Activated CD4-positive, alpha-beta T cell treated with anti-CD3 and anti-CD28 coated beads, Interleukin-10, Interleukin-2, amounts not matched to agents 100 ng/mL and 50 ng/mL, durations not matched to agents 16 hours and 8 hours (primary cell): Measurements from ENCODE around the gene PODXL2.

Experiments used
- DNase-seq: peaks from one replicate; pipeline ENCODE4 v3.0.0-alpha.2; 2020

The PODXL2 gene

DNA sequence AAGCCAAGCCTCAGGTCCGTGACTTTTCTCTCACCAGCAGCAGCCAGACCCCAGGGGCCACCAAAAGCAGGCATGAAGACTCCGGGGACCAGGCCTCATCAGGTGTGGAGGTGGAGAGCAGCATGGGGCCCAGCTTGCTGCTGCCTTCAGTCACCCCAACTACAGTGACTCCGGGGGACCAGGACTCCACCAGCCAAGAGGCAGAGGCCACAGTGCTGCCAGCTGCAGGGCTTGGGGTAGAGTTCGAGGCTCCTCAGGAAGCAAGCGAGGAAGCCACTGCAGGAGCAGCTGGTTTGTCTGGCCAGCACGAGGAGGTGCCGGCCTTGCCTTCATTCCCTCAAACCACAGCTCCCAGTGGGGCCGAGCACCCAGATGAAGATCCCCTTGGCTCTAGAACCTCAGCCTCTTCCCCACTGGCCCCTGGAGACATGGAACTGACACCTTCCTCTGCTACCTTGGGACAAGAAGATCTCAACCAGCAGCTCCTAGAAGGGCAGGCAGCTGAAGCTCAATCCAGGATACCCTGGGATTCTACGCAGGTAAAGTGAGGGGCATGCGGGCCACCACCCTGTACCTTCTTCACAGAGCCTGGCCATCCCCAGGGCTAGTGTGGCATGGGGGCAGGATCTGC is 31.8 kb downstream of the PODXL2 start:
- DNase-seq: no peak

DNA sequence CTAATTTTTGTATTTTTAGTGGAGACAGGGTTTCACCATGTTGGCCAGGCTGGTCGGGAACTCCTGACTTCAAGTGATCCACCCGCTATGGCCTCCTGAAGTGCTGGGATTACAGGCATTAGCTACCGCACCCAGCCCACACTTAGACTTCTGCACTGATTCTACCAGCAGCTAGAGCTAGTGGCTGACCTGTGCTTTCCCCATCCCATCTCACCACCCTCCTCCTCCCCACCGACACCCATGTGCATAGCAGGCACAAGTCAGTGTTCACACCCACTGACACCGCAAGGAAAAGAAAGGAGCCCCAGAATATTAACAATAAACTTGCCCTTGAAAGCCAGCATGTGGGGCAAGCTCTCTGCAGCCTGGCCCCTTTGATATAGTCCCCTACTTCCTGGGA is 32.6 kb downstream of the PODXL2 start:
- DNase-seq: no peak

DNA sequence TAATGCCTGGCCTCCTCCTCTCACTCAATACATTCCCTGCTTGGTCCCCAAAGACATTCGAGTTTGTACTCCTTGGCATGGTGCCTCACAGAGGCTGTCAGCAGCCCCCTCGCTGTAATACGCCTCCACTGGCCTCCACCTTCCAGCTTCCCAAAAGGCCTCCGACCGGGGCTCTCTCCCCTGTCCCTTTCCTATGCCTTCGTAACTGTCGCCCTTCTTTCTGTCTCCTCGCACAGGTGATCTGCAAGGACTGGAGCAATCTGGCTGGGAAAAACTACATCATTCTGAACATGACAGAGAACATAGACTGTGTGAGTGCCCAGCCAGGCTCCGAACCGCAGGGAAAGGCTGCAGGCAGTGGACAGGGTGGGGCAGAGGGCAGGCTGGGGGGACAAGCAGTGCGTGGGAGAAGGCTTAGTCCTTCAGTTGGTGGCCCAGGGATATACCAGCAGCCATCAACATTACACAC is 33.0 kb downstream of the PODXL2 start:
- no peak for DNase-seq

DNA sequence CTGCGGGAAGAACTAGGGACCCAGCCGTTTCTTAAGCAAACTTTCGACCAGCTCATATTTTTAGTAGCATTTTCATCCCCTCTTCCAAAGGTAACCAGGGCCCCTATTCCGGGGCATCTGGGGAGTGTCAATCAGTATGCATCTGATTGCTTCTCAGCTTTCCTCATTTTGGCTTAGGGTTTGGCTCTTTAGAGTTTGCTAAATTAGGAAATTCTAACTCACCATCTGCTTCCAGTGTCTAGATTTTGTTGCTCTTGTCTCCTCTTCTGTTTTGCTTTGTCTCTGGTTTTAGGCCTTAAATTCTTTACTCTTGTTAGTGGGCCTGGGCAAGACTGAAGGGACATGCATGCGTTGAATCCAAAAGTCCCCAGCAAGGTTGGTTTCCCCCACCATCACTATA is 34.2 kb downstream of the PODXL2 start:
- no peak for DNase-seq

DNA sequence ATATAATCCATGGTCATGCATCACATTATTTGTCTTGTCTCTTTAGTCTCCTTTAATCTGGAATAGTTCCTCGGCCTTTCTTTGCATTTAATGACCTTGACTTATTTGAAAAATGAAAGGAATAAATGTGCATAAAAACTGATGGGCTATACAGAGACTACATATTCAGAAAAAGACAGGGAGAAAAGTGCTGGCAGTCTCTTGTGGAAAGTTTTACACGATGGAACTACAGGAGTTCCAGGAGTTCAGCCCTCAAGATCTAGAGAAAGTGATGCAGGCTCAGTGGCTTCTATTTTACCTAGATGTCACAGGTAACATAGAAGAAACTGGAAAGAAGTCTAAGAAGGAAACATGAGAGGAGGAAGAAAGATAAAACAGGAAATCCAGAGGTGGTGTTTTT is 36.2 kb downstream of the PODXL2 start:
- no peak for DNase-seq

DNA sequence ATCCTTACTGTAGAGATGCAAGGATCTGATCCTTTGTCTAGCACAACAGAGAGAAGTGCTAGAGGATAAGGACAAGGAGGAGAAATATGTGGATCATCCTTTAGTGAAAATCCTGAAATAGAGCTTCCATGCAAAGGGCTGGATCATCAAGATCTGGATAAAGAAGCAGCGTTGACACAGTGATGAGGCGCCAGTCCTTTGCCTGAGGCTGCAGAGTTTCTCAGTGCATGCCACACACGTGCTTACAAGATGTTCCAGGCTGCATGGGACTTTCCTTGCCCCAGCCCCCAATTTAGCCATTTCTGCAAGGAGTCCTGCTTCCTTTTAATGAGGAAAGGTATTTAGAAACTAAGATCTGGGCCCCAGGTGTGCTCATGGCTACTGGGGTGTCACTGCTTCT is 36.6 kb downstream of the PODXL2 start:
- no peak for DNase-seq

DNA sequence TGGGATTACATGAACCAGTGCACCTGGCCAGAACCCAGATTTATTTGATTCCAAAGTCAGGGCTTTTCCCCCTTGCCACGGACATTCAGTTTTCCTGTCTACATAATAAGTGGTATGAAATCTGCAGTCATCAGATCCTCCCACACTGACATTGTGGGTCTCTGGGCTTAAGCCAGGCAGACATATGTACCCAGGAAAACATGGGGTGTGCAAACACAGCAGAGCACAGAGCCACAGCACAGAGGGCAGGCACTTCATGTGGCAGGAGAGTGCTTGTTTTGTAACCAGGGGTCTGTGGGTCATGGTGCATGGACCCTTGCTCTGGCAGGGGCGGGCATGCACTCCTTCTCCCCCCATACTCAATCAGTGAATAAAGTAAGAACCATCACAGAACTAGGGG is 37.7 kb downstream of the PODXL2 start:
- DNase-seq: no peak

DNA sequence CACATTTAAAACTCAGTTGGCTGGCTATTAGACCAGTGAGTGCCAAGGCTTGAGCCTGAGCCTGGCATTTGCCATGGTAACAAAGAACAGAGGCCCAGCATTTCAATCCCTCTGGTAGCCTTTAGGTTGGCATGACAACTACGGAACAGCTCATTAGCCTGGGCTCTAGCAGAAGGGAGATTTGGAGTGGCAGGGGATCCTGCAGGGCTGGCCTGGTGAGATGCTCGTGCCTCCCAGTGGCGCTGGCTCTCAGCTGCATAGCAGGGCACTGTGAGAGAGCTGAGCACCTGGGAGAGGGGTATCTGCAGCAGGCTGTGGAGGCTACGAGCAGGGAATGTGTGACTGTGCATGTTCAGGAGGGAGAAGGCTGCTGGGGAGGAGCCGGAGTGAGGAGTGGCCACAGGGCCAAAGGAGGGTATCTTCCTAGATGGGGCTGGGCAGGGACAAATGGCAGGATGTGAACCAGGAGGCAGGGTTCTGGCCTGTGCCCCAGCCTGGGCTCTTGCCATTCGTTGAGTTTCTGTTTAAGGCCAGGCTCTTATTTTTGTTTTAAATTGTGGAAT is 38.2 kb downstream of the PODXL2 start:
- no peak for DNase-seq

DNA sequence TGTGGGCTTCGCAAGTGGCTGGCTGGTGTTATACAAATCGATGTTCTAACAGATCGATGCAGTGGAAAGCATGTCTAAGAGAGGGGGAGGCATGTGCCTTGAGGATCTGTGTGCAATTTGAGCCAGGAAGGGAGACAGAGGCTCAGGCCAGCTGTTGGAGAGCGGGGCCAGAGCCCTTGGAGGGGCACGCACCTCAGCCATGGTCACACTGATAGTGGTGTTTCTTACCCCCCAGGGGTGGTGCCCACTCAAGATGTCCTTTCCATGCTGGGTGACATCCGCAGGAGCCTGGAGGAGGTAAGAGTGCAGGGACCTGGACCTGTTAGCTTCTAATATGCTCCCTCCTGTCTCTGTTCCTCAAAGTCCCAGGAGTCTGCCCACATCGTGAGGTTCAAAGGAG is 39.9 kb downstream of the PODXL2 start:
- no peak for DNase-seq

DNA sequence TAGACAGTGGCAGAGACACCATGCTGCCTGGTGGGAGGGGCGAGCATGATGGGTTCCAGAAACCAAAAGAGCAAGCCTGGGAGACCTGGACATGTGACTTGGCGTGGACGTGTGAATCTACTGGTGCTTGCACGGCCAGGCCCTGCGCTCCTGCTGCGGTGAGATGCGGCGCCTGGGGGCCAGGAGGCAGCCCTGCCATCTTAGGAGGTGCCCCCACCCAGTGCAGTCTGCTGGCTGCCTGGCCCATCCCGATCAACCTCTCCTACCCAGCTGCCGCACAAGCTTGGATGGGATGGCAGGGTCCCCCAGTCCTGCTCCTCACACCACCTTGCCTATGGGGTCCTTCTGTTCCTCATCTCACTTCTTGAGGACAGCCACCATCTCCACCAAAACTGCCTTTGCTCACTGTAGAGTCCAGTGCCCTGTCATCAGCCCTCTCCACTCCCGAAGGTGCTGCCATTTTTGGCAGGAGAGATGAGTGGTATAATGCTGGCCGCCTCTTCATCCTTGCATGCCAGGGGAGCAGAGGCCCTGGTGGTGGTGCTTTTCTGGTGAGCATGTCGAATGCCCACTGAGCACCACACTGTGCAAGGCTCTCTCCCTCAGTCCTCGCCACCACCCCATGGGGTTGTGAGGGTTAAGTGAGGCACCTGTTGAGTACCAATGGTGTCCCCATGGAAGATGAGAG is 40.7 kb downstream of the PODXL2 start:
- DNase-seq: no peak

DNA sequence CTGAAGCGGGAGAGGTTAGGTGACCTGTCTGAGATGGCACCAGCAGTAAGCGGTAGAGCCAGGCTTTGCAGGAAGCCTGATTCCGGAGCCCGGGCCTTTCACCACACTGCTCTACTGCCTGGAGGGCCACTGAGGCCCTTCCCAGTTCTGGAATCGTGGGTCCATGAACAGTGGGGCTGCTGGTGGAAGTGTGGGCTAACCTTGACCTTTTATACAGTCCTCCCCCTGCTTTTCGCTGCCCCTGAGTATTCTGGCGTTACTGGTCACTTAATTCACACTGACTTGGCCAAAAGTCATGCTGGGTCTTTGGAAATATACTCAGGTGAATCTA is 41.2 kb downstream of the PODXL2 start:
- DNase-seq: no peak

DNA sequence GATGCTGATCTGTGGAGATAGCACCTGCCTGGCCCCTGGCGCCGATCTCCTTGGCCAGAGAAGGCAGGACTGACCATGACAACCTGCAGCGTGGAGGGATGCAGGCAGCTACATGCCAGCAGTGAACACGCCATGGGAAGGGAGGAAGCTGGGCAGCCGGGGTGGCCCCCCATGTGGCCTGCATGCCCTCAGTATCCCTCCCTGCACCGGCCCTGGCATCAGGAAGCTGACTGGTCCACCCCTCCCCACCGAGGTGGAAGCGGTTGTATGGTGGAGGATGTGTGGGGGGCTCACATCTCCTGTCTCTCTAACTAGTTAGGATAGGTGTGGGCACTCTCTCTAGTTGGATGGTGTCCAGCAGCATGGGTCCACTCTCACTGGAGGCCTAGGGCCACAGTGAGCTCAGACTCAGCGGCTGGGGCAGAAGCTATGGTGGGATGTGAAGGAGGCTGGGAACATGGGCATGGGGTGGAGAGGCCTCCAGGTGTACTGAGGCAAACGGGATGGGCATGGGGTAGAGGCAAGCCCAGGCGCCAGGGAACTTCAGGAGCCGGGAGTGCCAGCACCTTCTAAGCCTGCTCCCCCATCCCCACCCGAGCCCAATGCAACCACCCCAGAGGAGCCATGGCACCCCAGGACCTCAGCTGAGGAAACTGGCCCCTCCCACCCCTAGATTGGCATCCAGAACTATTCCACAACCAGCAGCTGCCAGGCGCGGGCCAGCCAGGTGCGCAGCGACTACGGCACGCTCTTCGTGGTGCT is 42.0 kb downstream of the PODXL2 start:
- no peak for DNase-seq

DNA sequence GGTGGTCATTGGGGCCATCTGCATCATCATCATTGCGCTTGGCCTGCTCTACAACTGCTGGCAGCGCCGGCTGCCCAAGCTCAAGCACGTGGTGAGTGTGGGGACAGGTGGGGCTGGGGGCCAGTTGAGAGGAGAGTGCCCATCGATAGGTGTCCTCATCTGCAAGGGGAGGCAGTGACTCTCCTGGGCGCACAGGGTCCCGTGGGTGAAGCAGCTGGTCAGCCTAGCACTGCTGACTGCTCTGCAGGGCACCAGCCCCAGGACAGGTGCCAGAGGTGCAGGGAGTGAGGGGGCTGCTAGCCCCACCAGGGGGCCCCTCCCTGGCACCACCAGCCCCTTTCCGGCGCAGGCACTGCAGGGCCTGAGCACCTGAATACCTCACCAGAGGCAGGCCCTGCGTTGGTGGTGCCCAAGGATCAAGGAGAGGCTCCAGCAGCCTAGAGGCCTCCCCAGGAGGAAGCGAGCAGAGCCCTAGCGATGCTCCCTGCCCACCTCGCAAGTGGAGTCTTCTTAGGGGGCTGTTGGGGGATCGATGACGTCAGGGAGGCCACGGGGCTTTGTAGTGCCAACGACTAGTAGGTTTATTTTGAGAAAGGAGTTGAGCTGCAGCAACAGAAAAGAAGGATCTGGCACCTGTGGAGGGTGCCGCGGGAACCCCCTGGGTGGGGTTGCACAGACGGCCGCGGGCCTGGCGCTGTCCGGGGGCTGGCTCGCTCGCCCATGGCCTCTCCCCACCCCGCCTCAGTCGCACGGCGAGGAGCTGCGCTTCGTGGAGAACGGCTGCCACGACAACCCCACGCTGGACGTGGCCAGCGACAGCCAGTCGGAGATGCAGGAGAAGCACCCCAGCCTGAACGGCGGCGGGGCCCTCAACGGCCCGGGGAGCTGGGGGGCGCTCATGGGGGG is 42.8 kb downstream of the PODXL2 start:
- peak; percentile 26 for DNase-seq

DNA sequence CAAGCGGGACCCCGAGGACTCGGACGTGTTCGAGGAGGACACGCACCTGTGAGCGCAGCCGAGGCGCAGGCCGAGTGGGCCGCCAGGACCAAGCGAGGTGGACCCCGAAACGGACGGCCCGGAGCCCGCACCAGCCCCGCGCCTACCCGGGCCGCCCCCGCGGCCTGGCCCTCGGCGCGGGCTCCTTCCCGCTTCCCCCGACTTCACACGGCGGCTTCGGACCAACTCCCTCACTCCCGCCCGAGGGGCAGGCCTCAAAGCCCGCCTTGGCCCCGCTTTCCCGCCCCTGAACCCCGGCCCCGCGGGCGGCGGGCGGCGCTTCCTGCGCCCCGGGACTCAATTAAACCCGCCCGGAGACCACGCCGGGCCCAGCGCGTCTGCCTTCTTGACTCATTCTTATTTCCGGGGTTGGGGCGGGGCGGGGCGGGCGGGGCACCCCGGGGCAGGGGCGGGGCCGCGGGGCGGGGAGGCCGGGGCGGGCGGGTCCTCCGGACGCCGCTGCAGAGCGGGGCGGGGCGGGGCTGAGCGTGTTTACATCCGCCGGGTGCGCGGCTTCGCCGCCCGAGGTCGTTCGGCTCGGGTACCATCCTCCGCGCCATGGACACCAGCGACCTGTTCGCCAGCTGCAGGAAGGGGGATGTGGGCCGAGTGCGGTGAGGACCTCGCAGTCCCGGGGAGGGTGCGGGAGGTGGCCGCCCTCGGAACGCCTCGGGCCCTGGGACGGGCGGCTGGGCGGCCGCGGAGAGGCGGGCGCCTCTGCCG is 43.6 kb downstream of the PODXL2 start, which contains the start of gene ABTB1:
Gene ABTB1, plus strand, starts transcription at position 524 of the 762 bp plus-strand sequence. Its CDS starts 74 bp downstream, at position 598.
- DNase-seq: peak; percentile 90

DNA sequence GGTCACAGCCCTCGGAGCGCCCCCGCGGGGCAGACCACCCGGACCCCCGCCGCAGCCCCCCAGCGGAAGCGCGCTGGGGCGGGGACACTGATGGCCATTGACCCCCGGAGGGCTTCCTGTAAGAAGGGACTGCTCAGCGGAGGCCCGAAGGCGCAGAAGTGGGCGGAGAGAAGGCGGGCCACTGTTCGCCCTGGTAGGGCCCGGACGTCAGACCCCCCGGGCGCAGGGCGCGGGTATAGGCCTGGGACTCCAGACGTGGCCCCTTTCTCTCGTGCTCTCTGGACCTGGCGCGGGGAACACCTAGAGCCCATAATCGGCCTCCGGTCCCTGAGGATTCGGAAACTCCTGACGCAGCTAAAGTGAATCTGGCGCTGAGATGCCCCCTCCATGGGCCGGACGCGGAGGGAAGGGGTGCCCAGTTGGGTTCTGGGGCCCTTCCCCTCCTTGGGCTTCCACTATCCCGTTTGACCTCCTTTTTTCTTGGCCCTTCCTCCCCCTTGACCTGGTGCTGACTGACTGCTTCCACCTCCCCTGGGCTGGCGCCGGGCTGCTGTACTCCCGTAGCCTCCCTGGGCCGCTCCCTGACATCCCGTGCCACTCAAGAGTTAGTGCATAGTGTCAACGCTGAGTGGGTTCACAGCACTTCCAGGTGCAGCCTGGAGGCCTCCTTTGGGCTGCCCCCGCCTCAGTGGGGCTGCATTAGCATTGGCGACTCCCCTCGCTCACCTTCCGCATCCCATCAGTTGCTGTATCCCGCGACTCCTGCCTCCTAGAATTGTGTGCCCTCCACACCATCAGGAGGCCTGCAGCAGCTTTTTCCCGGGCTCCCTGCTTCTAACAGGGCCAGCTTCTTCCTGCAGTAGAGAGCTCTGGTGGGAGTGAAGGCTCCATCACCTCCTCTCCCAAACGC is 44.5 kb downstream of the PODXL2 start:
- peak; percentile 53 for DNase-seq

DNA sequence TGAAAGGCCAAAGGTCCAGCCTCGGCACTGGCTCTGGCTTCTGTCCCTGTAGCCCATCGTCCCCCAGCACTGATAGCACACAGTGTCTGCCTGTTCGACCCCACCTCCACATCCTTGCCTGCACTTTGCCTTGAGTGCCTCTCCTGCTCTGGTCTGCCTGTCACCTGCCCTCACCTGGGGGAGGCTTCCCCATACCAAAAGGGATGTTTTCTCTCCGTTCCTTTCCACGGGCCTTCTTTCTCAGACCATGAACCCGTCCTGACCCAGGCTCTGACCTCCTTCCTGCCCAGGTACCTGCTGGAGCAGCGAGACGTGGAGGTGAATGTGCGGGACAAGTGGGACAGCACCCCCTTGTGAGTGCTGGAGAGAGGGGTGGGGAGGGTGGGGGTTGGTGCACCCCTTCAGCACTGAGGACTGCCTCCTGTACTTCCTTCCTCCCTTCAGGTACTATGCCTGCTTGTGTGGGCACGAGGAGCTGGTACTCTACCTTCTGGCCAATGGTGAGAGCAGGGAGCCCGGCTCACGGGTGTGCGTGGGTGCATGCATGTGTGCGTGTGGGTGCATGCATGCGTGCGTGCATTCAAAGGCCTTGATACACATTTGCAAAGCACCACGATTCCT is 45.2 kb downstream of the PODXL2 start:
- DNase-seq: no peak

DNA sequence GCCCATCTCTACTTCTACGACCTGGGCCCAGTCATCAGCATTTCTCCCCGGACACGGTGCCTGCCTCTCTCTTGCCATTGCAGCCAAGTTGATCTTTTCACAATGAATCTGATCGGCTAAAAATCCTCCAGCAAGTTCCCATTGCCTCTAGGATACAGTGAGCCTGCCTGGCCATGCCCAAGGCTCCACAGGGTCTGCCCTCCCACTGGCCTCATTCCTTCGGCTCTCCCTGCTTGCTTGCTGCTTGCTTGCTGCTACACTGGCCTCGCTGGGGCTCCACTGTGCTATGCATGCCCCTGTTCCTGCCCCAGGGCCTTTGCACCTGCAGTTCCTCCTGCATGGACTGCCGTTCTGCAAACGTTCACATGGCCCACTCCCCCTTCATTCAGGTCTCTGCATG is 45.8 kb downstream of the PODXL2 start:
- DNase-seq: no peak

DNA sequence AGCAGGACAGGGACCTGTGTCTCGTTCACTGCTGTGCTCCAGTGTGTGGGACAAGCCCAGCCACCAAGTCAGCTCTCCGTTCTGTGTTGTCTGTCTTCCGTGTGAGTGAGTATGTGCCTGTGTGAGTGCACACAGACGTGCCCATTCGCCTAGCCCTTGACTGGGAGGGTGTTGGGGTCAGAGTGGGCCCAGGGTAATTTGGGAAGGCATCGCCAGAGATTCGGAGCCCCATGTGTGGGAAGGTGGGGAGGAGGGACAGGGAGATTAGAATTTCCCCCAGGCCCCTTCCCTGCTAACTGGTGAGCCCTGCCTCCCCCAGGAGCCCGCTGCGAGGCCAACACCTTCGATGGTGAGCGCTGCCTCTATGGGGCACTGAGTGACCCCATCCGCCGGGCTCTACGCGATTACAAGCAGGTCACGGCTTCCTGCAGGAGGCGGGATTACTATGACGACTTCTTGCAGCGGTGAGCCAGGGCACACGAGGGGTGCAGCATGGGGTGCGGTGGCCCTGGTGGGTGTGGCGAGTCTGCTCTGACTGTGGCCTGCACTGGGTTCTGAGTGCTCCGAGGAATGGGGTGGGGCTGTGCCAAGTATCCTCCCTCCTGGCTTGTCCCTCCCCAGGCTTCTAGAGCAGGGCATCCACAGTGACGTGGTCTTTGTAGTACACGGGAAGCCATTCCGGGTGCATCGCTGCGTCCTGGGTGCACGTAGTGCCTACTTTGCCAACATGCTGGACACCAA is 46.8 kb downstream of the PODXL2 start:
- no peak for DNase-seq

DNA sequence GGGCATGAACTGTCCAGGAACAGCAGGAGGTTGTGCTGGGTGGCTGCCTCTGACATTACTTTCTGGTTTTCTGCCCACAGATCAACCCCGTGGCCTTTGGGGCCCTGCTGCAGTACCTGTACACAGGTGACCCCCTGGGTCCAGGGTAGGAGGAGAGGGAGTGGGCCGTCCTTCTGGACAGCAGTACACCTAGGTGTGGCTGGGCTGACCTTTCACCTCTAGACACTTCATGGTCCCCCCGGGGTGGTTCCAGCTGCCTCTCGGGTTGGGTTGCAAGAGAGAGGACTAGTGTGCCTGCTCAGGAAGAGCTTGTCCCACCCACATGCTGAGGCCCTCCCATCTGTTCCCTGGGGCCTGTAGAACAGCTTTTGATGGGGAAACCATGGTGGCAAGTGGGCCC is 47.5 kb downstream of the PODXL2 start:
- no peak for DNase-seq

DNA sequence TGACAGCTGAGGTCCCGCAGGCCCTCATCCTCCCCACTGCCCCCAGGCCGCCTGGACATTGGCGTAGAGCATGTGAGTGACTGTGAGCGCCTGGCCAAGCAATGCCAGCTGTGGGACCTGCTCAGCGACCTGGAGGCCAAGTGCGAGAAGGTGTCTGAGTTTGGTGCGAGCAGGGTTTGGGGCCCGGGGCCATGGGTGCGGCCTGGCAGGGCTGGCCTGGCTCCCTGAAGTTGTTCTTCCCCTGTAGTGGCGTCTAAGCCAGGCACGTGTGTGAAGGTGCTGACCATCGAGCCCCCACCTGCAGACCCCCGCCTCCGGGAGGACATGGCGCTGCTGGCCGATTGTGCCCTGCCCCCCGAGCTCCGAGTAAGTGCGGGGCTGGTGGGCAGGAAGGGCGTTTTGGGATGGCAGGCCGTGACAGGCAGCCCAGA is 48.0 kb downstream of the PODXL2 start:
- no peak for DNase-seq
